RWPE2 (cell line): ENCODE data around the gene CFAP57.
"Not testable (repeated sequence)": the region's sequence is repeated elsewhere in the genome, so short reads cannot be mapped to it uniquely, and the experiment has no call there.

Experiments
- ATAC-seq: fragments of 200-7000 bp; cut with Tn5 transposase; 3 replicates; pipeline ENCODE4 v1.9.1; 2021; ENCODE audit warnings: low read depth
- DNase-seq: peaks from one replicate; pipeline ENCODE4 v3.0.0-alpha.2; 2020; ENCODE audit warnings: low spot score
- H3K27ac ChIP-seq: fragments of 450-650 bp; 2 replicates; pipeline ENCODE4 v1.5.1; 2017; ENCODE audit warnings: mild to moderate bottlenecking; ENCODE audit not compliant: poor library complexity, severe bottlenecking
- H3K27me3 ChIP-seq: fragments of 250-450 bp; sonication (Bioruptor Pico); 2 replicates; pipeline ENCODE4 v1.5.1; 2021; ENCODE audit warnings: mild to moderate bottlenecking, moderate library complexity; ENCODE audit not compliant: insufficient read depth, poor library complexity, severe bottlenecking
- H3K36me3 ChIP-seq: fragments of 250-450 bp; sonication (Bioruptor Pico); 2 replicates; pipeline ENCODE4 v1.5.1; 2020; ENCODE audit warnings: low read depth, mild to moderate bottlenecking, moderate library complexity
- H3K4me1 ChIP-seq: fragments of 250-450 bp; sonication (Bioruptor Pico); 2 replicates; pipeline ENCODE4 v1.5.1; 2021; ENCODE audit warnings: mild to moderate bottlenecking, moderate library complexity; ENCODE audit not compliant: insufficient read depth, poor library complexity, severe bottlenecking
- H3K4me3 ChIP-seq: fragments of 250-450 bp; sonication (Bioruptor Pico); 2 replicates; pipeline ENCODE4 v1.5.1; 2021; ENCODE audit warnings: mild to moderate bottlenecking, moderate library complexity; ENCODE audit not compliant: severe bottlenecking
- H3K9me3 ChIP-seq: fragments of 250-450 bp; sonication (Bioruptor Pico); 2 replicates; pipeline ENCODE4 v1.5.1; 2021; ENCODE audit warnings: mild to moderate bottlenecking, moderate library complexity; ENCODE audit not compliant: severe bottlenecking
- TF ChIP-seq, protein P1 (sequence below): fragments of 450-650 bp; IDR thresholded peaks from one replicate; pipeline ENCODE4 v1.5.1; 2017; ENCODE audit warnings: mild to moderate bottlenecking, moderate library complexity; ENCODE audit not compliant: poor library complexity, severe bottlenecking

Gene CFAP57

DNA sequence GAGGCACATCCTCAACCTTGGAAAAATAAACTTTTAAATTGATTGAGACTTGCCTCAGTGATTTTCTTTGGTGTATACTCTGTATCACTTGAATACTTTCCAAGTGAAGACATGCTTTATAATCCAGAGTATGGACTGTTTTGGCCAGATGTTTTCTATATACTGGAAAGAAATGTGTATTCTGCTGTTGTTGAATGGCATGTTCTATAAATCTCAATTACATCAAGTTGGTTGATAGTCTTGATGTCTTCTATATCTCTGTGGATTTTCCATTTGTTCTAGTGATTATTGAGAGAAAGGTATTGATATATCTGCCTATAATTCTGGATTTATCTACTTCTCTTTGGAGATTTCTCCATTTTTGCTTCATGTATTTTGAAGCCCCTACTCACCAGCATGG lies 37.5 kb upstream of the CFAP57 start:
- Histone ChIP-seq H3K36me3 (no peaks in the 10 kb centered on the region), H3K27me3 (no peaks in the 10 kb centered on the region), H3K9me3 (no peaks in the 10 kb centered on the region), H3K27ac (no peak overlapping the region), H3K4me1 (peaks cover 12% of the 10 kb centered on the region), H3K4me3 (no peak overlapping the region)
- ATAC-seq (no peak), DNase-seq (no peak)
- TF ChIP-seq, protein P1, sequence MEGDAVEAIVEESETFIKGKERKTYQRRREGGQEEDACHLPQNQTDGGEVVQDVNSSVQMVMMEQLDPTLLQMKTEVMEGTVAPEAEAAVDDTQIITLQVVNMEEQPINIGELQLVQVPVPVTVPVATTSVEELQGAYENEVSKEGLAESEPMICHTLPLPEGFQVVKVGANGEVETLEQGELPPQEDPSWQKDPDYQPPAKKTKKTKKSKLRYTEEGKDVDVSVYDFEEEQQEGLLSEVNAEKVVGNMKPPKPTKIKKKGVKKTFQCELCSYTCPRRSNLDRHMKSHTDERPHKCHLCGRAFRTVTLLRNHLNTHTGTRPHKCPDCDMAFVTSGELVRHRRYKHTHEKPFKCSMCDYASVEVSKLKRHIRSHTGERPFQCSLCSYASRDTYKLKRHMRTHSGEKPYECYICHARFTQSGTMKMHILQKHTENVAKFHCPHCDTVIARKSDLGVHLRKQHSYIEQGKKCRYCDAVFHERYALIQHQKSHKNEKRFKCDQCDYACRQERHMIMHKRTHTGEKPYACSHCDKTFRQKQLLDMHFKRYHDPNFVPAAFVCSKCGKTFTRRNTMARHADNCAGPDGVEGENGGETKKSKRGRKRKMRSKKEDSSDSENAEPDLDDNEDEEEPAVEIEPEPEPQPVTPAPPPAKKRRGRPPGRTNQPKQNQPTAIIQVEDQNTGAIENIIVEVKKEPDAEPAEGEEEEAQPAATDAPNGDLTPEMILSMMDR, result no peak

DNA sequence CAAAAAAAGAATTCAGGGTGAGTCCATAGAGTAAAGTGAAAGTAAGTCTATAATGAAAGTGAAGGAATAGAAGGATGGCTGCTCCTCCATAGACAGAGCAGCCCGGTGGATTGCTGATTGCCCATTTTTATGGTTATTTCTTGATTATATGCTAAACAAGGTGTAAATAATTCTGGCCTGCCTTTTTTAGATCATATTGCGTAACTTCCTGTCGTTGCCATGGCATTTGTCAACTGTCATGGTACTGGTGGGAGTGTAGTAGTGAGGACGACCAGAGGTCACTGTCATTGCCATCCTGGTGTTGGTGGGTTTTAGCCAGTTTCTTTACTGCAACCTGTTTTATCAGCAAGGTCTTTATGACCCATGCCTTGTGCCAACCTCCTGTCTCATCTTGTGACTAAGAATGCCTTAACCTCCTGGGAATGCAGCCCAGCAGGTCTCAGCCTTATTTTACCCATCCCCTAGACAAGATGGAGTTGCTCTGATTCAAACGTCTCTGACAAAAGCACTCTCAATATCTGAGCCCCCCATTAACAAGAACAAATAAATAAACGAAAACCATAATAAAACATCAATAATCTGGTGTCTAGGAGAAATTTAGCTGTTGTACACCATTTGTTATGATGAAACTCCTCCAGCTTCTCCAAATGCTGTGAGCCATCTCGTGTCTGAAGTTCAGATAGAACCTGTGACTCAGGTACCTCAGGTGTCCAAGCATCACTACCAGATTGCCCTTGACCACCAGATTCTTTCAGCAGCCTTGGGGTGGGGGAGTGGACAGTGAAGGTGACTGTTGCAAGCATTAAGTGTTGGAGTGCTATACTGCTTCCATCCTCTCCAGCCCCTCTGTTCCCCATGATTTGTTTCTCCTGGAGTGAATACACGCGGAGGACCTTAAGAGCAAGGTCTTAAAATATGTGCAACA lies 36.0 kb upstream of the CFAP57 start:
- Histone ChIP-seq H3K9me3 (peaks cover 7% of the 10 kb centered on the region), H3K27ac (peak overlapping the region; percentile 18), H3K27me3 (no peaks in the 10 kb centered on the region), H3K36me3 (no peaks in the 10 kb centered on the region), H3K4me1 (peaks cover 12% of the 10 kb centered on the region), H3K4me3 (no peak overlapping the region)
- TF ChIP-seq, protein P1, result no peak
- DNase-seq, result no peak
- peak; percentile 71 for ATAC-seq

DNA sequence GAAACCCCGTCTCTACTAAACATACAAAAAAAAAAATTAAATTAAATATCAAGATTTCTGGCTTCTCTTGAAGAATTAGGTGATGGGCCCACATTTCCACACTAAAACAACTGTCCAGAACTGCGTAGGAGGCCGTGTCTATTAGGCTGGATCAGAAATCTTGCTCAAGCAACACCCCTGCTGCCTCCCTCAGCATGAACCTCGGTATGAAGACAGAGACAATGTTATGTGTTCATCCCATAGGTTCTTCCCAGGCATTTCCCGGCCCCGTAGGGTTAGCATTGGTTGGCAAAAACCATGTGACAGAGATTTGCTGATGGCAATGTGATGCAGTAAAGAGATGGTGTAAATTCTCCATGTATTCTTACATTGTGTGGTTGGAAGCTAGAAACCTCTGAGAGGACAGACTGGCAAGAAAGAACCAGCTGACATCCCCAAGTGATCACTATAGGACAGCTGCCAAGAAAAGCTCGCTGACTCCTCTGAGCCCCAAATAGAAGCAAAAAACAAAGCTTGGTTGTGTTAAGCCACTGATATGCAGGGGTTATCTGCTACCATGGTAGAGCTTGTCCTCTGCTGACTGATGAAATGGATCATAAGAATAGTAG lies 34.6 kb upstream of the CFAP57 start:
- Histone ChIP-seq H3K27me3 (no peaks in the 10 kb centered on the region), H3K27ac (no peak overlapping the region), H3K9me3 (peaks cover 7% of the 10 kb centered on the region), H3K4me1 (peaks cover 12% of the 10 kb centered on the region), H3K4me3 (no peak overlapping the region), H3K36me3 (no peaks in the 10 kb centered on the region)
- TF ChIP-seq, protein P1, result no peak
- ATAC-seq (no peak), DNase-seq (no peak)

DNA sequence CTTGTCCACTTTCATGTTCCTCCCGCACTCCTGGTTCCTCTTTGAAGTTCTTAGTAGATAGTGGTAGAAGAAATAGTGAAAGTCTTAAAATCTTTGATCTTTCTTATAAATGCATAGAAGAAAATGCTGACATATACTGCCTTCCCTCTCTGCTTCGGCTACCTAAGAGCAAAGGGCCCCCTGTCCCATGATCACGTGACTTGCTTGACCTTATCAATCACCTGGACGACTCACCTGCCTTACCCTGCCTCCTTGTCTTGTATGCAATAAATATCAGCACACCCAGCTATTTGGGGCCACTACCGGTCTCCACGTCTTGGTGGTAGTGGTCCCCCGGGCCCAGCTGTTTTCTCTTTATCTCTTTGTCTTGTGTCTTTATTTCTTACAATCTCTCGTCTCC lies 32.8 kb upstream of the CFAP57 start:
- ATAC-seq, H3K36me3 ChIP-seq, H3K4me3 ChIP-seq, H3K9me3 ChIP-seq, H3K27ac ChIP-seq, H3K27me3 ChIP-seq, DNase-seq: not testable (repeated sequence)
- peaks cover 17% of the 10 kb centered on the region for H3K4me1 ChIP-seq

DNA sequence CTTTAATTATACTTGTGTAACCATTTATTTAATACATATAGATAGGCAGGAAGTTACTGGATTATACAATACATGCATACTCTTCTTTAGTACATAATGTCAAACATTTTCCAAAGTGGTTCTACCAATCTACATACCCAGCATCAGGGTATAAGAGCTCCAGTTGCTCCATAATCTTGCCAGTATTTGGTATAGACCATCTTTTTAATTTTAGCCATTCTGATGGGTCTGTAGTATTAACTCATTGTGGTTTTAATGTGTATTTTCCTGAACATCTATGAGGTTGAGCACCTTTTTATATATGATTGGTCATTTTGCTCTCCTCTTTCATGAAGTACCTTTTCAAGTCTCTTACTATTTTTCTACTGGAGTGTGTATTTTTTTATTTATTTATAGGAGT lies 32.1 kb upstream of the CFAP57 start:
- Histone ChIP-seq H3K4me1 (peaks cover 22% of the 10 kb centered on the region), H3K27me3 (no peaks in the 10 kb centered on the region), H3K9me3 (peaks cover 7% of the 10 kb centered on the region), H3K4me3 (no peak overlapping the region), H3K36me3 (no peaks in the 10 kb centered on the region), H3K27ac (no peak overlapping the region)
- DNase-seq (no peak), ATAC-seq (no peak)
- TF ChIP-seq, protein P1, result no peak
